ENCODE data around the gene ARRDC2. TPM values are rescaled to one million over a fixed set of nuclear protein-coding genes. Genes with fewer than 3 reads are reported as not detected.

The ARRDC2 gene
- total and polyA plus RNA-seq, 10 of the 15 experiments (the other 5 are each of a cell fraction or from before 2014, with no cell fraction given), result 0.48 to 10.1 (median 4.8) TPM

DNA sequence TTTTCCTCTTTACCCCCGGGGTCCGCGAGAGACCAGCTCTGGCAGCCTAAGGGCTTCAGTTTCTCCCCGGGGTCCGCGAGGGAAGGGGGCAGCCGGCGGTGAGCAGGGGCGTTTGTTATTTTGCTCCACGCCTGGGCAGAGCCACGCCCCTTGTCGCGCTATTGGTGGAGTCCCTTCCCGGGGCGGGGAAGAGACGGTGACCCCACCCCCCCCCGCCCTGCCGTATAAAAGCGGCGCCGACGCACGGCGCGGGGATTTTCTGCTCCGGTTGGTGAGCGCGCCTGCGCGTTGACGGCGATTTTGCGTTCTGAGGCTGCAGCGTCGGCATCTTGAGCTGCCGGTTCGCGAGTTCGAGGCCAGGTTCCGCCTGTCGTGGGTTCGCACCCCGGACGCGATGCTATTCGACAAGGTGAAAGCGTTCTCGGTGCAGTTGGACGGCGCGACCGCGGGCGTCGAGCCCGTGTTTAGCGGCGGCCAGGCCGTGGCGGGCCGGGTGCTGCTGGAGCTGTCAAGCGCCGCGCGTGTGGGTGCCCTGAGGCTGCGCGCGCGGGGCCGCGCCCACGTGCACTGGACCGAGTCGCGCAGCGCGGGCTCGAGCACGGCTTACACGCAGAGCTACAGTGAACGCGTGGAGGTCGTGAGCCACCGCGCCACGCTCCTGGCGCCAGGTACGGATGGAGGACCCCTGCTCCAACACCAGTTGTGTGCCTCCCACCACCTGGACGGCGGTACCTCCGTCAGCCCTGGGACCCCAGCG lies at the start of gene ARRDC2 (continued):
- TF ChIP-seq, protein P1, sequence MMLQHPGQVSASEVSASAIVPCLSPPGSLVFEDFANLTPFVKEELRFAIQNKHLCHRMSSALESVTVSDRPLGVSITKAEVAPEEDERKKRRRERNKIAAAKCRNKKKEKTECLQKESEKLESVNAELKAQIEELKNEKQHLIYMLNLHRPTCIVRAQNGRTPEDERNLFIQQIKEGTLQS (IDR thresholded peaks at IDR 0.05; ENCODE audit: borderline replicate concordance, extremely low read depth, low read depth, low read length), result no peak
- TF ChIP-seq, protein P2, sequence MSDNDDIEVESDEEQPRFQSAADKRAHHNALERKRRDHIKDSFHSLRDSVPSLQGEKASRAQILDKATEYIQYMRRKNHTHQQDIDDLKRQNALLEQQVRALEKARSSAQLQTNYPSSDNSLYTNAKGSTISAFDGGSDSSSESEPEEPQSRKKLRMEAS (IDR thresholded peaks at IDR 0.05; ENCODE audit: low read depth, low read length), result peak; percentile 54; the same call in 1 of the 2 replicates
- TF ChIP-seq FOXK2 (IDR thresholded peaks at IDR 0.05) (no peak), POLR2AphosphoS5 (IDR thresholded peaks at IDR 0.05; ENCODE audit: low read length) (0 out of 2 replicates have a peak, but pooled peaks have one; percentile 24), SMC3 (IDR thresholded peaks at IDR 0.05; ENCODE audit: borderline replicate concordance, low read length) (no peak), YY1 (IDR thresholded peaks at IDR 0.05; ENCODE audit: low read depth, low read length) (no peak), BCLAF1 (IDR thresholded peaks at IDR 0.05) (no peak), MEF2B (IDR thresholded peaks at IDR 0.05; ENCODE audit: partially characterized antibody, poor library complexity, severe bottlenecking) (no peak), SREBF2 (IDR thresholded peaks at IDR 0.05; ENCODE audit: low read length) (no peak), CEBPB (IDR thresholded peaks at IDR 0.05; ENCODE audit: borderline replicate concordance in 1 of 2, low read depth in 2 of 2, low read length in 2 of 2) (no peak), LARP7 (IDR thresholded peaks at IDR 0.05) (peak; percentile 78; the same call in 1 of the 2 replicates), CREB1 (IDR thresholded peaks at IDR 0.05; ENCODE audit: low read depth) (peak; percentile 77), NBN (IDR thresholded peaks at IDR 0.05) (no peak), NKRF (conservative IDR thresholded peaks at IDR 0.05) (peak; percentile 57), SMARCA5 (IDR thresholded peaks at IDR 0.05) (peak; percentile 89), IRF4 (IDR thresholded peaks at IDR 0.05; ENCODE audit: low read depth, low read length) (no peak), RAD51 (IDR thresholded peaks at IDR 0.05) (no peak), IRF3 (IDR thresholded peaks at IDR 0.05) (no peak), YBX1 (IDR thresholded peaks at IDR 0.05) (no peak), SUPT20H (IDR thresholded peaks at IDR 0.05; ENCODE audit: borderline replicate concordance, control insufficient read depth, low read depth, low read length) (no peak)
- TF ChIP-seq, protein P3, sequence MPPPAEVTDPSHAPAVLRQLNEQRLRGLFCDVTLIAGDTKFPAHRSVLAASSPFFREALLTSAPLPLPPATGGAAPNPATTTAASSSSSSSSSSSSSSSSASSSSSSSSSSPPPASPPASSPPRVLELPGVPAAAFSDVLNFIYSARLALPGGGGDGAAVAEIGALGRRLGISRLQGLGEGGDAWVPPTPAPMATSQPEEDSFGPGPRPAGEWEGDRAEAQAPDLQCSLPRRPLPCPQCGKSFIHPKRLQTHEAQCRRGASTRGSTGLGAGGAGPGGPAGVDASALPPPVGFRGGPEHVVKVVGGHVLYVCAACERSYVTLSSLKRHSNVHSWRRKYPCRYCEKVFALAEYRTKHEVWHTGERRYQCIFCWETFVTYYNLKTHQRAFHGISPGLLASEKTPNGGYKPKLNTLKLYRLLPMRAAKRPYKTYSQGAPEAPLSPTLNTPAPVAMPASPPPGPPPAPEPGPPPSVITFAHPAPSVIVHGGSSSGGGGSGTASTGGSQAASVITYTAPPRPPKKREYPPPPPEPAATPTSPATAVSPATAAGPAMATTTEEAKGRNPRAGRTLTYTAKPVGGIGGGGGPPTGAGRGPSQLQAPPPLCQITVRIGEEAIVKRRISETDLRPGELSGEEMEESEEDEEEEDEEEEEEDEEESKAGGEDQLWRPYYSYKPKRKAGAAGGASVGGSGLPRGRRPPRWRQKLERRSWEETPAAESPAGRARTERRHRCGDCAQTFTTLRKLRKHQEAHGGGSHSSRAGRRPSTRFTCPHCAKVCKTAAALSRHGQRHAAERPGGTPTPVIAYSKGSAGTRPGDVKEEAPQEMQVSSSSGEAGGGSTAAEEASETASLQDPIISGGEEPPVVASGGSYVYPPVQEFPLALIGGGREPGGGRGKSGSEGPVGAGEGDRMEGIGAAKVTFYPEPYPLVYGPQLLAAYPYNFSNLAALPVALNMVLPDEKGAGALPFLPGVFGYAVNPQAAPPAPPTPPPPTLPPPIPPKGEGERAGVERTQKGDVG (CRISPR knock-in tag; IDR thresholded peaks at IDR 0.05), result no peak

All from GM12878 (cell line).